Mesendoderm (in vitro differentiated cells): ENCODE data around the gene FLRT2.

ENCODE experiments used
- DNase-seq: peaks from one replicate; pipeline ENCODE4 v3.0.0; 2013
- H2AK5ac ChIP-seq: 2 replicates; pipeline ENCODE4 v1.6.1; 2013; ENCODE audit warnings: low read length, inconsistent platforms
- H2BK120ac ChIP-seq: 2 replicates; pipeline ENCODE4 v1.6.1; 2013; ENCODE audit warnings: low read depth, mild to moderate bottlenecking, low read length, moderate library complexity, mixed read lengths
- H2BK15ac ChIP-seq: replicated peaks from 2 replicates; pipeline ENCODE4 v1.6.1; 2013; ENCODE audit warnings: low read depth, mild to moderate bottlenecking, moderate library complexity
- H2BK5ac ChIP-seq: 2 replicates; pipeline ENCODE4 v1.6.1; 2013; ENCODE audit warnings: low read length, inconsistent platforms
- H3K18ac ChIP-seq: 2 replicates; pipeline ENCODE4 v1.6.1; 2013; ENCODE audit warnings: mild to moderate bottlenecking, low read length, mixed read lengths
- H3K23ac ChIP-seq: one replicate; pipeline ENCODE4 v1.6.1; 2013; ENCODE audit warnings: low read length
- H3K27ac ChIP-seq: 2 replicates; pipeline ENCODE4 v1.5.1; 2013; ENCODE audit warnings: low read depth, mild to moderate bottlenecking, inconsistent platforms, low read length, moderate library complexity
- H3K27me3 ChIP-seq: 2 replicates; pipeline ENCODE4 v1.6.1; 2013; ENCODE audit warnings: low read length, control low read depth, mild to moderate bottlenecking, inconsistent platforms; ENCODE audit not compliant: insufficient read depth, poor library complexity
- H3K36me3 ChIP-seq: 2 replicates; pipeline ENCODE4 v1.6.1; 2013; ENCODE audit warnings: low read length, inconsistent platforms; ENCODE audit not compliant: control insufficient read depth, insufficient read depth
- H3K4ac ChIP-seq: one replicate; pipeline ENCODE4 v1.6.1; 2013; ENCODE audit warnings: low read depth, mild to moderate bottlenecking, low read length, moderate library complexity
- H3K4me1 ChIP-seq: 2 replicates; pipeline ENCODE4 v1.6.1; 2013; ENCODE audit warnings: low read depth, low read length, inconsistent platforms; ENCODE audit not compliant: control insufficient read depth
- H3K4me2 ChIP-seq: 2 replicates; pipeline ENCODE4 v1.6.1; 2013; ENCODE audit warnings: low read length
- H3K4me3 ChIP-seq: 2 replicates; pipeline ENCODE4 v1.5.1; 2013; ENCODE audit warnings: mild to moderate bottlenecking, low read length
- H3K56ac ChIP-seq: one replicate; pipeline ENCODE4 v1.6.1; 2013; ENCODE audit warnings: low read length
- H3K79me1 ChIP-seq: 2 replicates; pipeline ENCODE4 v1.6.1; 2013; ENCODE audit warnings: low read length, inconsistent platforms
- H3K79me2 ChIP-seq: 2 replicates; pipeline ENCODE4 v1.6.1; 2013; ENCODE audit warnings: mild to moderate bottlenecking, low read length; ENCODE audit not compliant: control insufficient read depth, insufficient read depth
- H3K9ac ChIP-seq: 2 replicates; pipeline ENCODE4 v1.6.1; 2013; ENCODE audit warnings: low read length, inconsistent platforms
- H4K5ac ChIP-seq: one replicate; pipeline ENCODE4 v1.6.1; 2013; ENCODE audit warnings: low read length
- H4K8ac ChIP-seq: one replicate; pipeline ENCODE4 v1.6.1; 2013; ENCODE audit warnings: low read depth, mild to moderate bottlenecking, control low read depth, low read length, moderate library complexity
- WGBS: extraction: QIAGEN DNeasy Blood & Tissue Kit; methylation state at CpG from one replicate; pipeline ENCODE4 v1.1.7; 2013; ENCODE audit warnings: low lambda C conversion rate, missing lambda C conversion rate; ENCODE audit not compliant: insufficient coverage; ENCODE audit errors: extremely low coverage; 5-methylcytosine and 5-hydroxymethylcytosine counted together

FLRT2 gene

DNA sequence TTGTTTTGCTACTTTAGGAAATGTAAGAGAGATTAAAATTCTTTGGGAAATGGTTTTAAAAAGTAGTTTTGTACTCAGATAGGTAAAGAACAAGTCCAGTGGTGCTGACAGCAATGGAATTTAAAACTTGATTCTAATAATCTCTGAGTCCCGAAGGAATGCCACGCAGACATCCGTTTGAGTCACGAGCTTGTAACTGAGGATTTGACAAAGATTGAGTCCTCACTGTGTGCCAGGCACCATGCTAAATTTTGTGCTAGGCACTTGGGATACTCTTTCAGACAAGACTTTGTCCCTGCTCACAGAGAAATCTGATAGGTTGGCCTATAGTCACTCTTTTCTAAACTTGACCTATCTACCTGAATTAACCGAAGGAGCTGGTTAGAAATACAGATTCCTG is 12.7 kb downstream of the FLRT2 start:
- no peak overlapping the region for H3K9ac ChIP-seq
- H2BK5ac ChIP-seq, result no peak overlapping the region
- peaks cover 11% of the 10 kb centered on the region for H3K79me1 ChIP-seq
- H3K4me1 ChIP-seq, result no peaks in the 10 kb centered on the region
- no peak overlapping the region for H3K4me2 ChIP-seq
- no peak overlapping the region for H3K23ac ChIP-seq
- no peaks in the 10 kb centered on the region for H3K36me3 ChIP-seq
- no peak overlapping the region for H2BK120ac ChIP-seq
- no peak overlapping the region for H3K4ac ChIP-seq
- no peak overlapping the region for H3K18ac ChIP-seq
- H2AK5ac ChIP-seq, result no peak overlapping the region
- H3K79me2 ChIP-seq, result peaks cover 15% of the 10 kb centered on the region
- no CpG with 5 or more reads among the region's 5 CpGs for WGBS
- no peaks in the 10 kb centered on the region for H3K27me3 ChIP-seq
- no peak for DNase-seq
- no peak overlapping the region for H3K27ac ChIP-seq
- no peak overlapping the region for H4K8ac ChIP-seq
- H3K4me3 ChIP-seq, result no peak overlapping the region
- no peak overlapping the region for H4K5ac ChIP-seq
- no peak overlapping the region for H3K56ac ChIP-seq
- no peak overlapping the region for H2BK15ac ChIP-seq

DNA sequence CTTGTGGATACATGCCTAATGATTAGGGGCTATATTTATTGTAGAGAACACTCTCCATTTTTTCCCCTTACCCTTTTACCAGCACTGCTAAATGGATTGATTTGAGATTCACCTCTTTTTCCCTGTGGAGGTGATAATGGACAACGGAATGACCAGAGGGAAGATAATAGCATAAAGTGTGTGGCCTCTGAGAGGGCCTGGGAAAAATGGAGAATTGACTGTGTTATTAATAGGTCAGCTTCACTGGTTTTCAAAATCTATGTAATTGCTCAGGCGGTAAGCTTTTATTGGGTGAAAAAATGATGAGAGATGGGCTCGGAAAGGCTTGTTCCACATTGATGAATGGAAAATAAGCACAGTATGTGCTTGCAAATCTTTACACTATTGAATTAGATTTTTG is 15.8 kb downstream of the FLRT2 start:
- Histone ChIP-seq H3K18ac (no peak overlapping the region), H2AK5ac (no peak overlapping the region), H3K36me3 (no peaks in the 10 kb centered on the region), H3K4ac (no peak overlapping the region), H3K4me3 (no peak overlapping the region), H3K4me1 (no peaks in the 10 kb centered on the region), H4K8ac (no peak overlapping the region), H3K9ac (no peak overlapping the region), H3K56ac (no peak overlapping the region), H4K5ac (no peak overlapping the region), H2BK5ac (no peak overlapping the region), H3K23ac (no peak overlapping the region), H3K4me2 (no peak overlapping the region), H3K27ac (no peak overlapping the region), H3K27me3 (no peaks in the 10 kb centered on the region), H2BK120ac (no peak overlapping the region), H3K79me2 (peaks cover 4% of the 10 kb centered on the region), H3K79me1 (peaks cover 12% of the 10 kb centered on the region), H2BK15ac (no peak overlapping the region)
- WGBS, result no CpG with 5 or more reads among the region's 3 CpGs
- DNase-seq, result no peak

DNA sequence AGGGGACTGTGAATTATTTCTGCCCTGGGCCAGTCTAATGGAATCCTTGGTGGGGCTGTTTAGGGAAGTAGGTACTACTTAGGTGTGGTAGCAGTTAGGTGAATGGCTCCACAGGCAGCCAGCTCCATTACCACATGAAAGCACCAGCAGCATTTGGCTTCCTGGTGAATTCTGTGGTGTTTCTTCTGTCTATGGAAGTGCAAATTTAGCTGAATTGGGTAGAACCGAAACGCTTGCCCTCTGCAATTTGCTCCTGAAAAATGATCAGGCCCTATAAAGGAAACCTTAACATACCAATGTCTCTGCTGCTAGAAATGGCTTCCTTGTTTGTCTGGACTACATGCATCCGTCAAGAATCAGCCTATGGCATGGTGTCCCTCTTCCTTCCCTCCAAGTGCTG is 16.4 kb downstream of the FLRT2 start:
- Histone ChIP-seq H3K79me1 (peaks cover 10% of the 10 kb centered on the region), H3K56ac (no peak overlapping the region), H3K27me3 (no peaks in the 10 kb centered on the region), H3K23ac (no peak overlapping the region), H4K8ac (no peak overlapping the region), H3K9ac (no peak overlapping the region), H3K4me1 (no peaks in the 10 kb centered on the region), H2BK120ac (no peak overlapping the region), H2BK5ac (no peak overlapping the region), H2AK5ac (no peak overlapping the region), H3K27ac (no peak overlapping the region), H3K36me3 (no peaks in the 10 kb centered on the region), H3K4me3 (no peak overlapping the region), H4K5ac (no peak overlapping the region), H2BK15ac (no peak overlapping the region), H3K4ac (no peak overlapping the region), H3K4me2 (no peak overlapping the region), H3K79me2 (peaks cover 2% of the 10 kb centered on the region), H3K18ac (no peak overlapping the region)
- DNase-seq, result no peak
- no CpG with 5 or more reads among the region's 3 CpGs for WGBS

DNA sequence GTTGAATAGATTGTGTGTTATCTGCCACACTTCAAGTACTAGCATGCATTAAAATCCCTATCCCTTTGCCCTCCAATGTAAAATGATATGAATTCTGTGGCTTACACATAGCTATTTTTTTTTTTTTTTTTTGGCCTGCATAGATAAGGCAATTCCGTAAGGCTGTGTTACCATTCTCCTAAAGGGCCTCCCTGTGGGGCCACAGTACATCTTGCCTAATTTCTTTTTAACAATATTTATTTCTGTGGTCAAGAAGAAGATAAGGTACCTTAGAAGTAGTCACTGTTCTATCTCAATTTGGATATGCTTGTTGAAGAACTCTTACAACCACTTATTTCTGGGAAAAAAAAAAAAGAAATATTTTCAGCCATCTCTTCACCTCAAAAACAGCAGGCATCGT is 19.8 kb downstream of the FLRT2 start:
- WGBS, result no CpG with 5 or more reads among the region's 2 CpGs
- H3K4ac ChIP-seq, result no peak overlapping the region
- H3K4me3 ChIP-seq, result no peak overlapping the region
- H3K9ac ChIP-seq, result no peak overlapping the region
- H3K27me3 ChIP-seq, result no peaks in the 10 kb centered on the region
- no peak overlapping the region for H3K18ac ChIP-seq
- H2AK5ac ChIP-seq, result no peak overlapping the region
- no peak overlapping the region for H4K5ac ChIP-seq
- no peak overlapping the region for H2BK5ac ChIP-seq
- no peak overlapping the region for H3K27ac ChIP-seq
- H3K79me1 ChIP-seq, result peaks cover 6% of the 10 kb centered on the region
- no peak overlapping the region for H3K23ac ChIP-seq
- H3K4me1 ChIP-seq, result no peaks in the 10 kb centered on the region
- H2BK120ac ChIP-seq, result no peak overlapping the region
- no peak overlapping the region for H3K4me2 ChIP-seq
- H3K56ac ChIP-seq, result no peak overlapping the region
- H3K79me2 ChIP-seq, result peaks cover 2% of the 10 kb centered on the region
- no peak for DNase-seq
- H4K8ac ChIP-seq, result no peak overlapping the region
- H2BK15ac ChIP-seq, result no peak overlapping the region
- no peaks in the 10 kb centered on the region for H3K36me3 ChIP-seq

GRCh38 chr14:85554106-85554505 is 24.2 kb downstream of the FLRT2 start:
- Histone ChIP-seq H3K27ac (no peak overlapping the region), H3K79me1 (peaks cover 2% of the 10 kb centered on the region), H4K8ac (no peak overlapping the region), H2BK5ac (no peak overlapping the region), H4K5ac (no peak overlapping the region), H3K9ac (no peak overlapping the region), H3K36me3 (no peaks in the 10 kb centered on the region), H3K18ac (no peak overlapping the region), H3K4ac (no peak overlapping the region), H3K4me2 (no peak overlapping the region), H3K4me3 (no peak overlapping the region), H2BK15ac (no peak overlapping the region), H3K27me3 (no peaks in the 10 kb centered on the region), H3K23ac (no peak overlapping the region), H2AK5ac (no peak overlapping the region), H3K56ac (no peak overlapping the region), H3K4me1 (no peaks in the 10 kb centered on the region), H2BK120ac (no peak overlapping the region), H3K79me2 (peaks cover 2% of the 10 kb centered on the region)
- no CpG with 5 or more reads among the region's 3 CpGs for WGBS
- no peak for DNase-seq

- Histone ChIP-seq H3K9ac (no peak overlapping the region), H3K18ac (no peak overlapping the region), H3K36me3 (no peaks in the 10 kb centered on the region), H3K79me2 (peaks cover 2% of the 10 kb centered on the region), H3K27me3 (no peaks in the 10 kb centered on the region), H4K8ac (no peak overlapping the region), H3K23ac (no peak overlapping the region), H3K4me2 (no peak overlapping the region), H3K79me1 (no peaks in the 10 kb centered on the region), H3K4ac (no peak overlapping the region), H3K4me3 (no peak overlapping the region), H2BK120ac (no peak overlapping the region), H2BK15ac (no peak overlapping the region), H2AK5ac (no peak overlapping the region), H4K5ac (no peak overlapping the region), H3K27ac (no peak overlapping the region), H3K56ac (no peak overlapping the region), H2BK5ac (no peak overlapping the region), H3K4me1 (no peaks in the 10 kb centered on the region)
- no CpG with 5 or more reads among the region's 1 CpG for WGBS
- no peak for DNase-seq
Observed at GRCh38 chr14:85556267-85556666, 26.3 kb downstream of the FLRT2 start.
